IMR-90 (cell line): ENCODE data around the gene PLVAP. TPM values are rescaled to one million over a fixed set of nuclear protein-coding genes. Genes with fewer than 3 reads are reported as not detected.

Source experiments
- ATAC-seq: fragments of 200-7000 bp; cut with Tn5 transposase; 2 replicates; pipeline ENCODE4 v1.9.1; 2020; ENCODE audit warnings: low read depth, mild to moderate bottlenecking, moderate library complexity
- BruUV-seq: library from RNA; stranded (reverse); fragments of 400-500 nt; replicated peaks from 2 replicates; lab custom pipeline; 2021; lab: Mats Ljungman, UMichigan
- CTCF ChIA-PET: fragments of 300-600 bp; formaldehyde crosslinking; extraction: SDS; loops from one replicate; lab custom pipeline; 2021; ENCODE audit warnings: antibody characterized with exemption; lab: Yijun Ruan, JAX
- POLR2A ChIA-PET: fragments of 300-600 bp; sonication (Branson Sonifier 250); formaldehyde crosslinking; loops from one replicate; lab custom pipeline; 2022; ENCODE audit warnings: antibody characterized with exemption; ENCODE audit not compliant: unreplicated experiment; lab: Charles Lee
- DNase-seq: peaks from one replicate; pipeline ENCODE4 v3.0.0; 2013
- H2AFZ ChIP-seq: replicated peaks from 2 replicates; pipeline ENCODE3; 2013; ENCODE audit warnings: low read length, mild to moderate bottlenecking; ENCODE audit not compliant: poor library complexity
- H2AK5ac ChIP-seq: 2 replicates; pipeline ENCODE4 v1.6.1; 2013; ENCODE audit warnings: low read depth, low read length, inconsistent platforms
- H2AK9ac ChIP-seq: replicated peaks from 2 replicates; pipeline ENCODE3; 2013; ENCODE audit warnings: mild to moderate bottlenecking, low read depth, low read length, moderate library complexity; ENCODE audit not compliant: poor library complexity
- H2BK120ac ChIP-seq: 2 replicates; pipeline ENCODE4 v1.6.1; 2013; ENCODE audit warnings: low read depth, low read length, inconsistent platforms
- H2BK15ac ChIP-seq: 3 replicates; pipeline ENCODE4 v1.6.1; 2013; ENCODE audit warnings: low read depth, low read length, inconsistent platforms
- H2BK20ac ChIP-seq: 2 replicates; pipeline ENCODE4 v1.6.1; 2013; ENCODE audit warnings: low read depth, mild to moderate bottlenecking, inconsistent platforms, low read length, moderate library complexity
- H2BK5ac ChIP-seq: 2 replicates; pipeline ENCODE4 v1.6.1; 2013; ENCODE audit warnings: mild to moderate bottlenecking, low read depth, low read length, inconsistent platforms; ENCODE audit not compliant: poor library complexity, severe bottlenecking
- H3K14ac ChIP-seq: replicated peaks from 2 replicates; pipeline ENCODE4 v1.6.1; 2013; ENCODE audit warnings: low read depth, low read length, inconsistent platforms
- H3K18ac ChIP-seq: 2 replicates; pipeline ENCODE4 v1.6.1; 2013; ENCODE audit warnings: low read depth, low read length, control low read depth
- H3K23ac ChIP-seq: 2 replicates; pipeline ENCODE4 v1.6.1; 2013; ENCODE audit warnings: low read depth, low read length, inconsistent platforms
- H3K27ac ChIP-seq: 2 replicates; pipeline ENCODE4 v1.5.1; 2013; ENCODE audit warnings: mild to moderate bottlenecking, control low read depth, low read length; ENCODE audit not compliant: insufficient read depth
- H3K27me3 ChIP-seq: 2 replicates; pipeline ENCODE4 v1.6.1; 2013; ENCODE audit warnings: low read length; ENCODE audit not compliant: control insufficient read depth, insufficient read depth
- H3K36me3 ChIP-seq: 2 replicates; pipeline ENCODE4 v1.6.1; 2013; ENCODE audit warnings: low read length, mixed read lengths; ENCODE audit not compliant: control insufficient read depth, insufficient read depth
- H3K4ac ChIP-seq: 2 replicates; pipeline ENCODE4 v1.6.1; 2013; ENCODE audit warnings: low read depth, low read length, inconsistent platforms
- H3K4me1 ChIP-seq: 2 replicates; pipeline ENCODE4 v1.6.1; 2013; ENCODE audit warnings: low read length, mixed read lengths; ENCODE audit not compliant: control insufficient read depth, insufficient read depth
- H3K4me2 ChIP-seq: 2 replicates; pipeline ENCODE4 v1.6.1; 2013; ENCODE audit warnings: low read depth, mild to moderate bottlenecking, control low read depth, low read length, moderate library complexity
- H3K4me3 ChIP-seq: 2 replicates; pipeline ENCODE4 v1.5.1; 2013; ENCODE audit warnings: low read depth, mild to moderate bottlenecking, control low read depth, low read length, moderate library complexity; ENCODE audit not compliant: insufficient read depth
- H3K56ac ChIP-seq: 2 replicates; pipeline ENCODE4 v1.6.1; 2013; ENCODE audit warnings: low read length, inconsistent platforms; ENCODE audit not compliant: insufficient read depth; ENCODE audit errors: extremely low read depth
- H3K79me1 ChIP-seq, 2 experiments: 2 replicates each; pipeline ENCODE4 v1.6.1; 2013; ENCODE audit warnings: low read length in 2 of 2, inconsistent platforms in 1 of 2, low read depth in 1 of 2
- H3K9ac ChIP-seq: 2 replicates; pipeline ENCODE4 v1.6.1; 2013; ENCODE audit warnings: low read depth, low read length, control low read depth
- H3K9me1 ChIP-seq: 2 replicates; pipeline ENCODE4 v1.6.1; 2013; ENCODE audit warnings: low read length, inconsistent platforms; ENCODE audit not compliant: insufficient read depth
- H3K9me3 ChIP-seq: 2 replicates; pipeline ENCODE4 v1.6.1; 2013; ENCODE audit warnings: low read length; ENCODE audit not compliant: control insufficient read depth, insufficient read depth
- H4K20me1 ChIP-seq: 2 replicates; pipeline ENCODE4 v1.6.1; 2013; ENCODE audit warnings: low read length, inconsistent platforms; ENCODE audit not compliant: insufficient read depth
- H4K5ac ChIP-seq: 2 replicates; pipeline ENCODE4 v1.6.1; 2013; ENCODE audit warnings: mild to moderate bottlenecking, low read depth, low read length, control low read depth
- H4K8ac ChIP-seq, 2 experiments: 2 replicates each; pipeline ENCODE4 v1.6.1; 2013; ENCODE audit warnings: low read depth in 2 of 2, low read length in 2 of 2, control low read depth in 1 of 2, inconsistent platforms in 1 of 2
- H4K91ac ChIP-seq: 2 replicates; pipeline ENCODE4 v1.6.1; 2013; ENCODE audit warnings: low read depth, low read length, inconsistent platforms; ENCODE audit not compliant: insufficient read depth
- BHLHE40 ChIP-seq: fragments of 150-350 bp; IDR thresholded peaks from 2 replicates; pipeline ENCODE4 v1.6.1; 2016; ENCODE audit warnings: mild to moderate bottlenecking, low read depth, low read length
- CEBPB ChIP-seq: IDR thresholded peaks from 2 replicates; pipeline ENCODE4 v1.6.1; 2012; ENCODE audit warnings: low read depth, low read length, improper control_type of control experiment
- CHD1 ChIP-seq: IDR thresholded peaks from 2 replicates; pipeline ENCODE4 v1.6.1; 2012; ENCODE audit warnings: low read depth, low read length, improper control_type of control experiment
- FOS ChIP-seq: fragments of 150-350 bp; IDR thresholded peaks from 2 replicates; pipeline ENCODE4 v1.6.1; 2016; ENCODE audit warnings: low read depth, low read length
- MAFK ChIP-seq: IDR thresholded peaks from 2 replicates; pipeline ENCODE4 v1.6.1; 2012; ENCODE audit warnings: low read depth, low read length, improper control_type of control experiment
- MAZ ChIP-seq: IDR thresholded peaks from 2 replicates; pipeline ENCODE4 v1.6.1; 2012; ENCODE audit warnings: low read depth, mild to moderate bottlenecking, low read length, improper control_type of control experiment, moderate library complexity, borderline replicate concordance
- MXI1 ChIP-seq: IDR thresholded peaks from 2 replicates; pipeline ENCODE4 v1.6.1; 2012; ENCODE audit warnings: low read depth, mild to moderate bottlenecking, low read length, moderate library complexity, borderline replicate concordance
- NFE2L2 ChIP-seq: fragments of 150-350 bp; IDR thresholded peaks from 2 replicates; pipeline ENCODE4 v1.6.1; 2016; ENCODE audit warnings: low read depth, mild to moderate bottlenecking, low read length
- POLR2A ChIP-seq: IDR thresholded peaks from 2 replicates; pipeline ENCODE4 v1.6.1; 2012; ENCODE audit warnings: mild to moderate bottlenecking, low read depth, low read length
- RAD21 ChIP-seq: IDR thresholded peaks from 2 replicates; pipeline ENCODE4 v1.6.1; 2012; ENCODE audit warnings: low read length, improper control_type of control experiment
- RCOR1 ChIP-seq: IDR thresholded peaks from 2 replicates; pipeline ENCODE4 v1.6.1; 2012; ENCODE audit warnings: mild to moderate bottlenecking, low read length, improper control_type of control experiment; ENCODE audit not compliant: insufficient replicate concordance
- RFX5 ChIP-seq: IDR thresholded peaks from 2 replicates; pipeline ENCODE4 v1.8.0; 2012; ENCODE audit warnings: low read depth, mild to moderate bottlenecking, low read length, moderate library complexity
- SMC3 ChIP-seq: fragments of 150-350 bp; IDR thresholded peaks from 2 replicates; pipeline ENCODE4 v1.6.1; 2016; ENCODE audit warnings: low read depth, mild to moderate bottlenecking, antibody characterized with exemption, low read length, moderate library complexity
- WGBS, 2 experiments: methylation state at CpG; one replicate each; pipeline versions ENCODE4 v1.1.5 to v1.1.7; 2013; ENCODE audit warnings: missing lambda C conversion rate in 2 of 2; ENCODE audit not compliant: insufficient read length in 1 of 2; ENCODE audit errors: extremely low coverage in 2 of 2; 5-methylcytosine and 5-hydroxymethylcytosine counted together
- dilution Hi-C: fragments of 300-500 bp; cut with HindIII; formaldehyde crosslinking; loops from one replicate; pipeline ENCODE4 v1.14.3; 2018; ENCODE audit warnings: low sequenced_read_pairs; ENCODE audit not compliant: unreplicated experiment
- in situ Hi-C: fragments of 300-500 bp; cut with MboI; formaldehyde crosslinking; loops from 3 replicates; pipeline ENCODE4 v1.14.3; 2019; ENCODE audit warnings: low sequenced_read_pairs, inconsistent platforms, mixed read lengths
- intact Hi-C: fragments of 100-400 bp; cut with micrococcal nuclease; formaldehyde crosslinking; loops from 2 replicates; pipeline ENCODE4 v1.10.0; 2022
- polyA plus RNA-seq, 3 experiments: library from polyadenylated mRNA; depleted of rRNA; stranded (reverse); fragments of >200 nt; gene quantifications; 2 replicates each; pipeline ENCODE4 v1.2.3, GENCODE V29; 2012; ENCODE audit warnings: low replicate concordance in 1 of 3
- total RNA-seq: library from RNA; depleted of rRNA; stranded (reverse); fragments of >200 nt; gene quantifications from 2 replicates; pipeline ENCODE4 v1.2.3, GENCODE V29; 2012
- TF ChIP-seq, protein P1 (sequence below): fragments of 150-350 bp; IDR thresholded peaks from 2 replicates; pipeline ENCODE4 v1.6.1; 2017; ENCODE audit warnings: mild to moderate bottlenecking, antibody characterized with exemption, low read length, low read depth
- TF ChIP-seq, protein P2 (sequence below): conservative IDR thresholded peaks from 2 replicates; pipeline ENCODE4 v1.5.1; 2012; ENCODE audit warnings: mild to moderate bottlenecking, low read depth, low read length, improper control_type of control experiment

The PLVAP gene
- total and polyA plus RNA-seq, 2 of the 4 experiments (the other 2 are of a cell fraction), result not detected

DNA sequence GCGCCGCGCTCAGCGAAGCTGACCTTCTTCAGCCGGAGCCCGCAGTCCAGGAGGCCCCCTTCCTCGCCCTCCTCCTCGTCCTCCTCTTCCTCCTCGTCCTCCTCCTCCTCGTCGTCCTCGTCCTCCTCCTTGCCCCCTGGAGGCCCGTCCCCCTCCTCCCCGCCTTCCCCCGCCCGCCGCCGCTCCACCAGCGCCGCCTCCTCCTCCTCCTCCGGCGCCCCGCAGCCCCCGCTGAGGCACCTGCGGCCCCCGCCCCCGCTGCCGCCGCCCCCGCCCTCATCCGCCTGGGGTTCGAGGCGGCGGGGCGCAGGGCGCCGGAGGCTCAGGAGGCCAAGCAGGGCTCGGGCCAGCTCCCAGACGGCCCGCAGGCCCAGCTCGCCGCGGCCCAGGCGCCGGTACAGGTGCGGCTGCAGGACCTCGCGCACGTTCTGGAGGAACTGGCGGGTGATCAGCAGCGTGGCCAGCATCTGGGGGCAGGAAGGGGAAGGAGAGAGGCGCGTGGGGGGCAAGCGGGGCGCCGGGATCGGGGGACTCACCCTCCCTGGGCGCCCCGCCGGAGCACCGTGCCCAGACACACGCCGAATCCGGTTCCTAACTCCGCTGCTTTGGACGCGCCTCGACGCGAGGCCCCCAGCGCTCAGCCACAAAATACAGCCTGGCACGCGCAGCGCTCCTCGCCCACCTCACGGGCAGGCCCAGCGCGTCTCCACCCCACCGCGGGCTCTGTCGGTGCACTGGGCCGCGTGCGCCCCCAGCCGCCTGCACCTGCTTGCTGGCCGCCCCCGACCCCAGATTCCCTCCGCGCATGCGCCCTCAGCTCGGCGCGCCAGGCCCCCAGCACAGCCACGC is 48.4 kb downstream of the PLVAP start:
- 43% methylated on average over 61 of the region's 94 CpGs; no CpG with 5 or more reads in 1 of the 2 experiments for WGBS, 2 experiments
- H3K9ac ChIP-seq, result no peak overlapping the region
- H2AFZ ChIP-seq, result no peak overlapping the region
- H3K4me2 ChIP-seq, result no peak overlapping the region
- H3K36me3 ChIP-seq, result peaks cover 11% of the 10 kb centered on the region
- no peak overlapping the region for H4K8ac ChIP-seq
- no peak for ATAC-seq
- no peaks in the 10 kb centered on the region for H3K27me3 ChIP-seq
- DNase-seq, result no peak
- no peak overlapping the region for H4K5ac ChIP-seq
- no peak overlapping the region for H2BK15ac ChIP-seq
- no peak overlapping the region for H3K4ac ChIP-seq
- H3K23ac ChIP-seq, result no peak overlapping the region
- no peak overlapping the region for H2AK9ac ChIP-seq
- 0 out of 2 replicates have a peak, but pooled peaks cover 1% of the 10 kb centered on the region for H3K4me1 ChIP-seq
- CTCF ChIA-PET, result no interaction called here
- no peak overlapping the region for H2BK120ac ChIP-seq
- no peaks in the 10 kb centered on the region for H3K9me1 ChIP-seq
- no peak overlapping the region for H2BK20ac ChIP-seq
- POLR2A ChIA-PET, result interaction anchor here (0.6 kb wide), 1 partner anchor 9 kb away, joined by 3 read pairs; no protein-coding TSS in a partner anchor
- no peaks in the 10 kb centered on the region for H3K9me3 ChIP-seq
- BruUV-seq, result no TSS peak
- intact Hi-C loops, result no loop called here
- H3K14ac ChIP-seq, result no peak overlapping the region
- no peak overlapping the region for H3K56ac ChIP-seq
- H2BK5ac ChIP-seq, result no peak overlapping the region
- dilution Hi-C loops, result no loop called here
- in situ Hi-C loops, result no loop called here
- no peaks in the 10 kb centered on the region for H4K20me1 ChIP-seq
- H3K4me3 ChIP-seq, result no peak overlapping the region
- peaks cover 0 to 13% of the 10 kb centered on the region in 2 experiments; a peak in 2 of 4 replicates for H3K79me1 ChIP-seq
- H4K91ac ChIP-seq, result no peak overlapping the region
- no peak overlapping the region for H3K27ac ChIP-seq
- no peak overlapping the region for H3K18ac ChIP-seq
- H2AK5ac ChIP-seq, result no peak overlapping the region
- TF ChIP-seq SMC3, result no peak
- no peak for TF ChIP-seq CEBPB
- no peak for TF ChIP-seq FOS
- no peak for TF ChIP-seq MAZ
- TF ChIP-seq CHD1, result no peak
- TF ChIP-seq, protein P1, sequence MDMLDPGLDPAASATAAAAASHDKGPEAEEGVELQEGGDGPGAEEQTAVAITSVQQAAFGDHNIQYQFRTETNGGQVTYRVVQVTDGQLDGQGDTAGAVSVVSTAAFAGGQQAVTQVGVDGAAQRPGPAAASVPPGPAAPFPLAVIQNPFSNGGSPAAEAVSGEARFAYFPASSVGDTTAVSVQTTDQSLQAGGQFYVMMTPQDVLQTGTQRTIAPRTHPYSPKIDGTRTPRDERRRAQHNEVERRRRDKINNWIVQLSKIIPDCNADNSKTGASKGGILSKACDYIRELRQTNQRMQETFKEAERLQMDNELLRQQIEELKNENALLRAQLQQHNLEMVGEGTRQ, result no peak
- TF ChIP-seq RFX5, result no peak
- TF ChIP-seq NFE2L2, result no peak
- TF ChIP-seq POLR2A, result no peak
- TF ChIP-seq MAFK, result no peak
- no peak for TF ChIP-seq RAD21
- TF ChIP-seq MXI1, result no peak
- no peak for TF ChIP-seq RCOR1
- no peak for TF ChIP-seq BHLHE40
- TF ChIP-seq, protein P2, sequence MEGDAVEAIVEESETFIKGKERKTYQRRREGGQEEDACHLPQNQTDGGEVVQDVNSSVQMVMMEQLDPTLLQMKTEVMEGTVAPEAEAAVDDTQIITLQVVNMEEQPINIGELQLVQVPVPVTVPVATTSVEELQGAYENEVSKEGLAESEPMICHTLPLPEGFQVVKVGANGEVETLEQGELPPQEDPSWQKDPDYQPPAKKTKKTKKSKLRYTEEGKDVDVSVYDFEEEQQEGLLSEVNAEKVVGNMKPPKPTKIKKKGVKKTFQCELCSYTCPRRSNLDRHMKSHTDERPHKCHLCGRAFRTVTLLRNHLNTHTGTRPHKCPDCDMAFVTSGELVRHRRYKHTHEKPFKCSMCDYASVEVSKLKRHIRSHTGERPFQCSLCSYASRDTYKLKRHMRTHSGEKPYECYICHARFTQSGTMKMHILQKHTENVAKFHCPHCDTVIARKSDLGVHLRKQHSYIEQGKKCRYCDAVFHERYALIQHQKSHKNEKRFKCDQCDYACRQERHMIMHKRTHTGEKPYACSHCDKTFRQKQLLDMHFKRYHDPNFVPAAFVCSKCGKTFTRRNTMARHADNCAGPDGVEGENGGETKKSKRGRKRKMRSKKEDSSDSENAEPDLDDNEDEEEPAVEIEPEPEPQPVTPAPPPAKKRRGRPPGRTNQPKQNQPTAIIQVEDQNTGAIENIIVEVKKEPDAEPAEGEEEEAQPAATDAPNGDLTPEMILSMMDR, result no peak
